HG03521 (cell line): ENCODE results near the gene MRPL20.
"Not testable (repeated sequence)": the region's sequence is repeated elsewhere in the genome, so short reads cannot be mapped to it uniquely, and the experiment has no call there.

ENCODE experiments used
- ATAC-seq: cut with Tn5 transposase; IDR thresholded peaks from one replicate; pipeline ENCODE4 v1.9.1; 2021; ENCODE audit warnings: mild to moderate bottlenecking, moderate library complexity; ENCODE audit not compliant: unreplicated experiment

MRPL20 gene

DNA sequence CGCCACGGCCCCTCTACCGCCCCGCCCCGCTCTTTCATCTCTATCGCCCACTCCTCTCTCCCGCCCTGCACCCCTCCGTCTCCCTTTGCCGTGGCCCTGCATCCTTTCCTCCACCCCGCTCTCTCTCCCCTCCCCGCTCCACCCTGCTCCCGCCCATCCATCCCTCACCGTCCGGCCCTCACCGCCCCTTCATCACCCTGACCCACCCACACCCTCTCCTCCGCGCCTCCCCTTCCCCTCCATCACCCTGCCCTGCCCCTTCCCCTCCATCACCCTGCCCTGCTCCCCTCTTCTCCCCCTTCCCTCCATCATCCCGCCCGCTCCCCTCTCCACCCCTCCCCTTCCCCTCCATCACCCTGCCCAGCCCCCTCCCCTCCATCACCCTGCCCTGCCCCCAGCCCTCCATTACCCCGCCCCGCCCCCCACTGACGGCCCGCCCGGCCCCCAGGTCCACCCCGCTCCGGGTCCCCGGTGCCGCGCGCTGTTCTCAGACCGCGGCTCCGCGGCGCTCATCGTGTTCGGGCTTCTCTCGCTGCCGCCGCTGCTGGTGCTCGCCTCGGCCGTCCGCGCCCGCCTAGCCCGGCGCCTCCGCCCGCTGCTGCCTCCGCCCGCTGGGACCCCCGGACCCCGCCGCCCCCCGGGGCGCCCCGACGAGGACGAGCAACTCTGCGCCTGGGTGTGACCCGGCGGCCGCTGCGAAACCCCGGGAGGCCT is 20.2 kb upstream of the MRPL20 start:
- no peak for ATAC-seq

DNA sequence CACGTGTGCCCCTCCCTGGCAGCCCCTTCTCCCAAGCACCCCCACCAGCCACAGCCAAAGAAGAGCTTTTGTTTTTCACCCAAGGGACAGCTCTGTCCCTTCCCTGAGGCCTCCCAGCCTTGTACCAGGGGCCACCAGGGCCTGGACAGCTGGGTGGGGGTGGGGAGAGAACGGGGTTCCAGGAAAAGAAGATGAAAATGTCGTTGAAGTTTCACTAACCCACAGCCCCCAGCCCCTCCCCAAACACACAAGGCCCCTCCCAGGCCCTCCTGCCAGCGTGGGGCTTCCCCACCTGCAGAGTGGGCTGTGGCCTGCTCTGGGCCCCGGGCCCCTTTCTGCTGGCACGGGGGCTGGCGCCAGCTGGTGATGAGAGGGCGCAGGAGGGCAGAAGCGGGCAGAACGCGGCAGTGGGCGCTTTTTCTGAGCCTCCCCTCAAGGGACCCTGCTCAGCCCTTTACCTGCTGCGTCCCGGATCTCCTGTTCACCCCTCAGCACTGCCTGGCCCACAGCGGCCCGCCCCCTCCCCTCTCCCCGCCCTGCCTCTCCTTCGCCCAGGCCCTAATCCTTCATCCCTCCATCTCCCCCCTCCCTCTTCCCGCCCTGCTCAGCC is 19.5 kb upstream of the MRPL20 start:
- no peak for ATAC-seq

DNA sequence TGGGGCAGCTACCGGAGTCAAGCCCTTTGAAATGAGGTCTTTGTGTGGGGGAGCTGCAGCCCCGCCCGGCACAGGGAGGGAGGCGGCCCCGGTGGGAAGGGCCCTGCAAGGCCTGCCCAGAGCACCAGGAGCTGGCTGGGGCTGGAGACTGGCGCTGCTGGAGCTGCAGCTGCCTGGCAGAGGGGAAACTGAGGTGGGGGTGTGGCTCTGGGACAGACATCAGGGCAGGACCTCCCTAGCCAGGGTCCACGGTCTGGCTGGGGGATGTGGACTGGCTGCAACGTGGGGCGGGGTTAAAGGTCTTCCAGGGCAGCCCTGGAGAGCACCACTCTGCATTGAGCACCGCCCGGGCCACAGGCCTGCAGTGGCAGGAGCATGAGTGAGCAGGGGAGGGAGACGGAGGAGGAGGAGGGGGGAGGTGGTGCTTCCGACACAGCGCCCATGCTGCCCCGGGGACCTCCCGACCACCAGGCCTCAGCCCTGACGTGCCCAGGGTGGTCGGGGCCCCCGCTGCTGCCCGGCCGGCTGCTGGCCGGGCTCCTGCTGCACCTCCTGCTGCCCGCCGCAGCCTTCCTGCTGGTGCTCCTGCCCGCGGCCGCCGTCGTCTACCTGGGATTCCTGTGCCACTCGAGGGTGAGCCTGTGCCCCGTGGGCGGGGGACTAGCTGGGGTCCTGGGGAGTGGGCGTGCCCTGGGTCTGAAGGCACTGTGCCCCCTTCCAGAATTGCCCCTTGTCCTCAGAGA is 18.8 kb upstream of the MRPL20 start:
- no peak for ATAC-seq

DNA sequence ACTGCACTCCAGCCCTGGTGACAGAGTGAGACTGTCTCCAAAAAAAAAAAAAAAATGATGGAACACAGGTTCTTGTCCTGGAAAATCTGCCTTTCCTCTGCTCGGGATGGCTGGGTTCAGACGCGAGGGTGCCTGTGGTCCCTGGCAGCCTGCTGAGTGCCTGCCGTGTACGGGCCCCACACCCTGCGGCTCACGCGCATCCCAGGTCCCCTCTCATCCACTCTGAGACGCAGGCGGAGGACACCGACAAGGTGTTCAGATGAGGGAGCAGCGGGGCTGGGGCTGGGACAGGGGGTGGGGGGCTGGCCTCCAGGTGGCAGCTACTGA is 18.3 kb upstream of the MRPL20 start:
- ATAC-seq = no peak

DNA sequence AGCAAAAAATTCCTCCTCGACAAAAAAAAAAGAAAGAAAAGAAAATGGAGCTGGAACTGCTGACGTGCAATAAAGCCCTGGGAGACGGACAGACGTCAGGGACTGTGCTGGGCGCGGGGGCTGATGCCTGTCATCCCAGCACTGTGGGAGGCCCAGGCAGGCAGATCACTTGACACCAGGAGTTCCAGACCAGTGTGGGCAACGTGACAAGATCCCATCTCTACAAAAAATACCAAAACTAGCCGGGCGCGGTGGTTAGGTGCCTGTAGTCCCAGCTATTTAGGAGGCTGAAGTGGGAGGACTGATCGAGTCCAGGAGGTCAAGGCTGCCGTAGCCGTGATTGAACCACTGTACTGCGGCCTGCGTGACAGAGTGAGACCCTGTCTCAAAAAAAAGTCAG is 17.6 kb upstream of the MRPL20 start:
- no peak for ATAC-seq

DNA sequence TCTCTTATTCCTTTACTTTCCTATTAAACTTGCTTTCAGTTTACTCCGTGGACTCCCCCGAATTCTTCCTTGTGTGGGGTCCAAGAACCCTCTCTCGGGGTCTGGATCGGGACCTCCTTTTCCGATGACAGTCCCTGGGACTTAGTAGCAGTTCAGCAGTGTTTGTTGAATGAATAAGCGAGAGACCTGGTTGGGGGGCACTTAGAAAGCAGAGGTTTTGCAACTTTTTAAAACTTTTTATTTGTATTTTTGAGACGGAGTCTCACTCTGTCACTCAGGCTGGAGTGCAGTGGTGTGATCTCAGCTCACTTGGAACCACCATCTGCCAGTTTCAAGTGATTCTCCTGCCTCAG is 16.1 kb upstream of the MRPL20 start:
- no peak for ATAC-seq

DNA sequence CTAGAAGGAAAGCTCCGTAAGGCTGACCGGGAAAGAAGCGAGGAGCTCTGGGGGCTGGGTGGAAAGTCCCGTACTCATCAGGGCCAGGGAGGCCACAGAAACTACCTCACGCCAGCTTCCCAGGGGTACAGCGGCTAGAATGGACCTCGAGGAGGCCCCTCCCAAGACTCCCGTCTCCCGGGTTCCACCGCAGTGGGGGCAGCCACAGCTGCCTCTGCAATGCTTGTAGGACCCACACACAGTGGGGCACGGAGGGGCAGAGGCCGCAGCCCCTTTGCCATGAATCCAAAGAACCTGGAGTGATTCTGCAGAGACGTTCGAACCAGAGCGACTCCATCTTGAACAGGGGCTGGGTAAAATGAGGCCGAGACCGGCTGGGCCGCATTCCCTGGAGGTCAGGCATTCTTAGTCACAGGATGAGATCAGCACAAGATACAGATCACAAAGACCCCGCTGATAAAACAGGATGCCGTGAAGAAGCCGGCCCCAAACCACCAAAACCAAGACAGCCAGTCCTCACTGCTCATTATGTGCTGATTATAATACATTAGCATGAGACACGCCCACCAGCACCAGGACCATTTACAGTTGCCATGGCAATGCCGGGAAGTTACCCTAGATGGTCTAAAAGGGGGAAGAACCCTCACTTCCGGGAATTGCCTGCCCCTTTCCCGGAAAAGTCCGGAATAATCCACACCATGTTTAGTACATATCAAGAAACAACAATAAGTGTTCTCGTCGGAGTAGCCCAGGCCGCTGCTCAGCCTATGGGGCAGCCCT is 15.6 kb upstream of the MRPL20 start:
- no peak for ATAC-seq

DNA sequence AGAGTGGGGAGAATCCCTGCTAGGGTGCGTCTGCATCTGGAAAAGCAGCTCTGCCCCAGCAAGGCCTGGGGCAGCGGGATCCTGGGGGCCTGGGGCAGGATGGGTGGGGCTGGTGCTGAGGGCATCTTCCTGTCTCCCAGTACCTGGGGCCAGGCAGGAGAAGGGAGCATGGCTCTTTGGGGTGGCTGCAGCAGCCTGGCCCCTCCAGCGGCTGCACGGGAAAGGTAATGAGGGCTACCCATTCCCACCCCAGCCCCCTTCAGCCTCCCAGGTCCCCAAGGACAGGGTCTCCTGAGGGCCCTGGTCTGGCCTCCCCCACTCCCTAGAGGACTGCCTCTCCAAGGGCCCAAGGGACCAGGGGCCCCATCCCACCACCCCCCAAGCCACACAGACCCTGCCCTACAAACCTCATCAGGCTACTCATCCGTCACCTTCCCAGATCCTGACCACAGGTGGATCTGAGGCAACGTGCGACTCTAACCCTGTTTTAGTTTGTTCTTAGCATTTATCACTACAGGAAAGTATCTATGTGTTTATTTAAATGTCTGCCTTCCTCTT is 14.9 kb upstream of the MRPL20 start:
- ATAC-seq = no peak

DNA sequence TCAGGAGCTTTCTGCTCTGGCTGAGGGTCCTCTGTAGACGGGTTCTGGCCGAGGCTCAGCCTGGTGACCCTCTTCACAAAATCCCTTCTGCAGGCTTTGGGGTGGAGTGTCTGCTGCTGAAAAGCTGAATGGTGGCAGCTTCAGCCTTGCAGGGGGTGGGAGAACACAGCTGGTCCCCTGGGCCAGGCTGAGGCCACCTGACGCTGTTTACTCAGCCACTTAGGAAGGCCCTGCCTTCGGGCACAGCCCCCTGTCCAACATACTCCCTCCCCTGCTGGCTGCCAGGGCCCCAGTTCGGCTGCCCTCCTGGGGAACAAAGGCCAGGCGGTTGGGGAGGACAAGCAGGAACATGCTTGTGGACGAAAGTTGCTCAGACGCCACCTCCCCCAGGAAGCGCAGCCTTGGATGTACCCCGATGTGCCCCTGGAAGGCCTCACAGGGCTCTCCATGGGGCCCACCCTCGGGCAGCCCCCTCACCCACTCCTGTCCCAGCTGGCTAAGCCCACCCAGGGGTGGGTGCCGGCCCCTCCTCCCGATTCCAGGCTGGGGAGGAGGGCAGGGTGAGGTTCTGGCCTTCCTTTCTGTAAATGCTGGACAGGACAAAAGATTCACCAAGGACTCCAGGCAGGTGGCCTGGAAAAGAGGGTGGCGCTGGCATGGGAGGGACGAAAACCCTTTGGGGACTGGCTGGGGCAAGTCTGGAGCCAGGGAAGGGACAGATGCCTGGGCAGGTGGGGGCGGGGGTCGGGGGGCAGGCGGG is 14.2 kb upstream of the MRPL20 start, which contains the start of gene ANKRD65:
ANKRD65 (minus strand) TSS at position 130 of the 760 bp plus-strand sequence. CDS start 271 bp downstream, outside the sequence.
- ATAC-seq = no peak

DNA sequence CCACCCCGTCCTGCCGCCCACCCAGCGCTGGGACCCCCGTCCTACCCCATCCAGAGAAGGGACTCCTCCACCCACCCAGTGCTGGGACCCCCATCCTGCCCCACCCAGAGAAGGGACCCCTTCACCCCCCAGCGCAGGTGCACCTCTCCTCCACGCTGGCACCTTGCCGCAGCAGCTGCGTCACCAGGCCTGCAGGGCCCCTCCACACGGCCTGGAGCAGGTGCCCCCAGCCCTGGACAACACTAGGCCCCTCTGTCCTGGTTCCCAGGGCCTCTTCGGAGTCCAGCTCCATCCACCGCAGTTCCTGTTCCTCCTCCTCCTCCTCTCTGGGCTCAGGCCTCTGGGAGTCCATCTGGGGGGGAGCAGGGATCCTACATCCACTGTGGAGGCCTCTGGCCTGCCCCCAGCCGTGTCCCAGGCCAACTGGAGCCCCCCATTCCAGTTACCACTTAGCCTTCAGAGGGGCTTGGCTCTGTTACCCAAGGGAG is 13.6 kb upstream of the MRPL20 start:
- no peak for ATAC-seq

DNA sequence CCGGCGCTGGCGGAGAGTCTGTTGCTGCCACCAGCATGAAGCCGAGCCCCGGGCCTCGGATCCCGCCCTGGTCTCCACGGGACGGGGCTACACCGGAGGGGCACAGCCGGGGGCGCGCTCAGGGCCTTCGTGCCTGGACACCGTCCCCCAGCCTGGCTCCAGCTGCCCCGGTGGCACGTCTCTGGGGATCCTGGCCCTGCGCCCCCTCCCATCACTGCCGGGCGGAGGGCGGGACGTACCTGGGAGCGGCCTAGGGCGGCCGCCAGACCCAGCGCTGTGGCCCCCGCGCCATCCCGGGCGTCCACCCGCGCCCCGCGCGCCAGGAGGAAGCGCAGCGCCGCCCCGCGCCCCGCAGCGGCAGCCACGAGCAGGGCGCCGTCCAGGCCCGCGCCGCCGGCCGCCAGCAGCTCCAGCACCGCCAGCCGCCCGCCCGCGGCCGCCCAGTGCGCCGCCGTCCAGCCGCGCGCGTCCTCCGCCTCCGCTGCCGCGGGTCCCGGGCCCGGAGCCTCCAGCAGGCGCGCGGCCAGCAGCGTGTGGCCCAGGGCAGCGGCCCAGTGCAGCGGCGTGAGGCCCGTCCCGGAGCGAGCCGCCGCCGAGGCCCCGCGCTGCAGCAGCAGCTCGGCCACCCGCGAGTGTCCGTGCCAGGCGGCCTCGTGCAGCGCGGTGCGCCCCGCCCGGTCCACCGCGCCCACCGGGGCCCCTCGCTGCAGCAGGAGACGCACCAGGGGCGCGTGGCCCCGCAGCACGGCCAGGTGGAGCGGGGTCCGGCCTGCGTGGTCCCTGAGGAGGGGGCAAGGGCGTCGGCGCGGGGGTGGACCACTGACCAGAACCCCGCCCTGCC is 12.9 kb upstream of the MRPL20 start:
- ATAC-seq = no peak

DNA sequence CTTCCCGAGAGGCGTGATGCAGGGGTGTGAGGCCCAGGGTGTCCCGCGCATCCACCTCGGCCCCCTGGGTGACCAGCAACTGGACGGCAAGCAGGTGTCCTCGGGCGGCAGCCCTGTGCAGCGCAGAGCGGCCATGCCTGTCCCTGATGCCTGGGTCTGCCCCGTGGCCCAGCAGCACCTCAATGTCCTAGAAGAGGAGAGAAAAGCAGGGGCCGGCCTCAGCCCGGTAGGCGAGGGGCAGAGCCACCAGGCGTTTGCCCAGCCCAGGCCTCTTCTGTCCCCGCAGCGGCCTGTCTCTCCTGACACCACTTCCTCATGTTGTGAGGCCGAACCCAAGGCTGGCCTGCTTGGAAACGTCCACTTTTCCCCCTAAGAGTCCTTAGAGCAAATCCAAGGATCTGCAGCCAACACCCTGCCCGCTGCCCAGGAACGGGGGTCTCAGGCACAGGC is 12.3 kb upstream of the MRPL20 start:
- no peak for ATAC-seq

DNA sequence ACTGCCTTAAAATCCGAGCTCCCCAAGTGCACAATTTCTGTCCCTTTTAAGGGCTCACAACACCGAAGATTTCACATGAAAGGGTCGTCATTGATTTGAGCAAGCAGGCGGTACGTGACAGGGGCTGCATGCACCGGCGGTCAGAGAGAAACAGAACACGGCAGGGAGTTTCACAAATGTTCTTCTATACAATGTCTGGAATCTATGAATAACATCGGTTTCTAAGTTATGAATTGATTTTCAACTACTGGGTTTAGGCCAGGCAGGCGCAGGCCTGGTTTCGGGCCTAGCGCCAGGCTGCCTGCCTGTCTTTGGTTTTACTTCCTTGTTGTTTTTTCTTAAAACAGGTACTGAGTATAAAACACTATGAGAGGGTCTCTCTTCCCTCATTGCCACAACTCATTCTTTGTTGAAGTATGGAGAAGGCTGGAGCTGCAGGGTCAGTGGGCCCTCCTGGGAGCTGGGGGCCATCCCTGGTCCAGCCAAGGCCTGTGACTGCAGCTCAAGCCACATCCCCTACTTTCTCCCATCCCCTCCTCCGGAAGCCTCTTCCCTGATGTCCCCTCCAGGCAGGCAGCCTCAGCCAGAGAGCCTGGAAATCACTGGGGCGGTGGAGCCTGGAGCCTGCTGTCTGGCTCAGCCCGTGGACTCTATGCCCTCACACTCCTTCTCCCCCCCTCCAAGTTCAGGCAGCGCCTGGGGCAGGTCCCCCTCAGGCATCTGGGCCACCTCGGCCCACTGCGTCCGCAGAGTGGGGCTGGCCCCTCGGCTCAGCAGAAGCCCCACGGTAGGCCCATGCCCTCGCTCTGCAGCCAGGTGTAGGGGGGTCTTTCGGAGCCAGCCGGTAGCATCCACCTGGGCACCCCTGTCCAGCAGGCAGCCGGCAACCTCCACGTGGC is 11.6 kb upstream of the MRPL20 start:
- ATAC-seq = no peak

DNA sequence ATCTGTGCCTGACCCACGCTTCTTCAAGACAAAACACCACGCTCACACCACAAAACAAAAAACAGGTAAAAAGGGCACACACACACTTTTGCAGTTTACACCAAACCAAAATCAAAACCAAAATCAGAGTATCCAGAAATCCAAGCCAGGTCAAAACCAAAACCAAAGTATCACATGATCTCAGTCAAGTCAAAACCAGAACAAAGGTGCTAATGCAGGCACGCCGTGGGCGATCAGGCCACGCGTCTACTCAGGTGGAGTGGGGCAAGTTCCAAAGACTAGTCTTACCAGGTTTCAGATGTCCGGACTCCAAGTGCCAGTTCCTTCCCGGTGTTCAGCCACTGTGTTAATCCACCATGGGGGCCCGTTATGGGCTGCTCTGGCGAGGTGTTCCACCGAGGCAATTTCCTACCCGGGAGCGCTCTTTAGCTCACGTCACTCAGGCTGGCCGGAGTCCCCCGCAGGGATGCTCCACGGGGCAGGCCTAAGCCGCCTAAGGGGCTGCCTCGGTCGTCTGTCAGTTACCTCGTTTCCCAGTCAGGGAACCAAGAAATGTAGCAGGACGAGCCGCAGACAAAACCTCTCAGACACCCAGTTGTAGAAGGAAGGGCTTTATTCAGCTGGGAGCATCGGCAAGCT is 10.9 kb upstream of the MRPL20 start:
- not testable (repeated sequence) for ATAC-seq

DNA sequence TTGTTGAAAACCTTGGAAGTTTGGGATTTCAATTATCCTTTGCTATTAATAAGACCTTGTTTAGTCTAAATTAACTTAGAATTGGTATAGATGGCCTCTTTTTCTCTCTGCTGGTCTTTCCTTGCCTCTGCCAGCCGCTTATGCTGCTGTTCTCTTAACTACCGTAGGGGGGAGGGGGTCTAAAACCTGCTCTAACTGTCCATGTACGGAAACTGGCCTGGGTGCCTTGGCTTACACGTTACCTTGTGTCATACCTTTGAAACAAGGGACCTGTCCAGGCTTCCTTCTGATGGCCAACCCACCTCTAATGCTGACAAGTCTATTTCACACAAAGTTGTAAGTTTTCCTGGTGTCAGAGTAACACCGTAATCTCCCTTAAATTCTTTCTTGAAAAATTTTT is 10.3 kb upstream of the MRPL20 start:
- ATAC-seq = not testable (repeated sequence)

DNA sequence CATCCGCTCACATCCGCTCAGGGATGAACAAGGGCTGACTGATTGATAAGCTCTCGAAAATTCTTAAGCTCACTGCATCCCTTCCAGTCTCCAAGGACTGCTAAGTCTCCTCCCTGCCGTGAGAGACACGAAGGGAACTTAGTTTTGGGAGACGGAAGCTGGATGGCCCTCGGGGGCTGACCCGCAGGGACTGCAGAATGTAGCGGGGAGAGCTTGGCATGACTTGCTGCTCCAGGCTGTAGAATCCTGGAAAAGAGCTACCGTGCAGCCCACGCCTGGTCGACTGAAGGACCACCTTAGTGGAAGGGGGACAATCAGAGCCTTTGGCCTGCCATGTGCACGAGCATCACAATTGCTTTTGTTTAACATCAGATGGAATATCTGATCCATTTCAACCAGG is 8.7 kb upstream of the MRPL20 start:
- no peak for ATAC-seq

DNA sequence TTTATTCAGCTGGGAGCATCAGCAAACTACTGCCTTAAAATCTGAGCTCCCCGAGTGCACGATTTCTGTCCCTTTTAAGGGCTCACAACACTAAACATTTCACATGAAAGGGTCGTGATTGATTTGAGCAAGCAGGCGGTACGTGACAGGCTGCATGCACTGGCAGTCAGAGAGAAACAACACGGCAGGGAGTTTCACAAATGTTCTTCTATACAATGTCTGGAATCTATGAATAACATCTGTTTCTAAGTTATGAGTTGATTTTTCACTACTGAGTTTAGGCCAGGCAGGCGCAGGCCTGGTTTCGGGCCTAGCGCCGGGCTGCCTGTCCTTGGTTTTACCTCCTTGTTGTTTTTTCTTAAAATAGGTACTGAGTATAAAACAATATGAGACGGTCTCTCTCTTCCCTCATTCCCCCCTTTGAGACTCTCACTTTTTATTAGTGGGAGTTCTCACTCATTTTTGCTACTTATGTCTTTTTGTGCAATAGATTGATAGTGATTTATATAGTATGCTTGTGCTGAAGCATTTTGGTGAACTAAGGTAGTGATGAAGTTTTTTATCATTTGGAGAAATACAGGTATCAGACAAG is 5.3 kb upstream of the MRPL20 start:
- not testable (repeated sequence) for ATAC-seq
